H1 (cell line): ENCODE results near the gene ARHGEF12. TPM values are rescaled to one million over a fixed set of nuclear protein-coding genes. Genes with fewer than 3 reads are reported as not detected.

ENCODE experiments used
- CTCF ChIA-PET: fragments of 300-600 bp; sonication (Branson Sonifier 250); formaldehyde crosslinking; loops from one replicate; lab custom pipeline; 2021; ENCODE audit not compliant: partially characterized antibody; lab: Charles Lee
- POLR2A ChIA-PET: fragments of 300-600 bp; sonication (Branson Sonifier 250); formaldehyde crosslinking; loops from one replicate; lab custom pipeline; 2021; ENCODE audit warnings: inconsistent platforms; ENCODE audit not compliant: partially characterized antibody; lab: Charles Lee
- DNase-seq, 2 experiments: peaks; one replicate each; pipeline versions ENCODE4 v3.0.0 to v3.0.0-alpha.2; 2010 to 2022; ENCODE audit warnings: low spot score in 2 of 2, low read depth in 1 of 2, mixed read lengths in 1 of 2
- FAIRE-seq: peaks from 2 replicates; lab custom pipeline; 2011; peaks lifted over from hg19 to GRCh38; lab: Jason Lieb, UNC
- H2AFZ ChIP-seq: 2 replicates; pipeline ENCODE4 v1.8.1; 2012; ENCODE audit warnings: low read length, inconsistent platforms
- H2AK5ac ChIP-seq: 2 replicates; pipeline ENCODE4 v1.6.1; 2013; ENCODE audit warnings: low read depth, low read length
- H2BK120ac ChIP-seq: replicated peaks from 2 replicates; pipeline ENCODE3; 2013; ENCODE audit warnings: low read depth, low read length, inconsistent platforms
- H2BK12ac ChIP-seq: 2 replicates; pipeline ENCODE4 v1.6.1; 2013; ENCODE audit warnings: low read depth, low read length
- H2BK15ac ChIP-seq: 2 replicates; pipeline ENCODE4 v1.6.1; 2013; ENCODE audit warnings: low read length
- H2BK20ac ChIP-seq: 2 replicates; pipeline ENCODE4 v1.6.1; 2013; ENCODE audit warnings: low read length
- H2BK5ac ChIP-seq: 2 replicates; pipeline ENCODE4 v1.6.1; 2013; ENCODE audit warnings: low read depth, low read length
- H3K14ac ChIP-seq: 2 replicates; pipeline ENCODE4 v1.6.1; 2013; ENCODE audit warnings: inconsistent platforms; ENCODE audit not compliant: insufficient read length
- H3K18ac ChIP-seq: 2 replicates; pipeline ENCODE4 v1.6.1; 2013; ENCODE audit warnings: low read length; ENCODE audit errors: extremely low read depth
- H3K23ac ChIP-seq: 2 replicates; pipeline ENCODE4 v1.6.1; 2013; ENCODE audit warnings: inconsistent platforms; ENCODE audit not compliant: insufficient read length
- H3K23me2 ChIP-seq: 2 replicates; pipeline ENCODE4 v1.6.1; 2013; ENCODE audit warnings: low read depth, low read length
- H3K27ac ChIP-seq: 2 replicates; pipeline ENCODE4 v1.6.1; 2011; ENCODE audit warnings: low read depth, low read length, inconsistent platforms
- H3K27me3 ChIP-seq, 4 experiments: replicated peaks in 1 of 4; 1 replicate in 1 of 4; 2 replicates in 3 of 4; pipeline versions ENCODE4 v1.6.1 to v1.8.1; 2011 to 2013; ENCODE audit warnings: low read length in 3 of 4, mild to moderate bottlenecking in 3 of 4, inconsistent platforms in 2 of 4, mixed read lengths in 2 of 4, moderate library complexity in 1 of 4; ENCODE audit not compliant: control insufficient read depth in 3 of 4, insufficient read depth in 3 of 4; ENCODE audit errors: extremely low read depth in 1 of 4
- H3K36me3 ChIP-seq, 4 experiments: 2 replicates each; pipeline versions ENCODE4 v1.6.1 to v1.8.1; 2011 to 2013; ENCODE audit warnings: mild to moderate bottlenecking in 4 of 4, low read length in 3 of 4, moderate library complexity in 2 of 4, control low read depth in 1 of 4, inconsistent platforms in 1 of 4; ENCODE audit not compliant: insufficient read depth in 4 of 4, control insufficient read depth in 2 of 4
- H3K4ac ChIP-seq: replicated peaks from 2 replicates; pipeline ENCODE3; 2013; ENCODE audit warnings: low read length, low read depth, mixed read lengths, inconsistent platforms; ENCODE audit not compliant: insufficient read length
- H3K4me1 ChIP-seq, 4 experiments: replicated peaks in 1 of 4; 1 replicate in 1 of 4; 2 replicates in 3 of 4; pipeline versions ENCODE4 v1.6.1 to v1.8.1; 2011 to 2013; ENCODE audit warnings: low read length in 3 of 4, inconsistent platforms in 2 of 4, mixed read lengths in 1 of 4; ENCODE audit not compliant: insufficient read depth in 4 of 4, control insufficient read depth in 3 of 4
- H3K4me2 ChIP-seq, 2 experiments: 2 replicates each; pipeline versions ENCODE4 v1.6.1 to v1.8.1; 2011 to 2013; ENCODE audit warnings: low read depth in 2 of 2, low read length in 2 of 2, control low read depth in 1 of 2, inconsistent platforms in 1 of 2, mild to moderate bottlenecking in 1 of 2; ENCODE audit not compliant: insufficient read depth in 1 of 2
- H3K4me3 ChIP-seq, 4 experiments: fragments of 200-600, 300-600 bp in 1 of 4; sonication (generic), shearing (Covaris generic), sonication (Bioruptor Twin) in 1 of 4; 2 replicates each; pipeline versions ENCODE4 v1.5.1 to v1.8.1; 2011 to 2016; ENCODE audit warnings: low read length in 4 of 4, low read depth in 3 of 4, control low read depth in 2 of 4, inconsistent platforms in 2 of 4, mild to moderate bottlenecking in 2 of 4, mixed read lengths in 1 of 4, moderate library complexity in 1 of 4; ENCODE audit not compliant: insufficient read depth in 2 of 4; ENCODE audit errors: extremely low read depth in 1 of 4
- H3K56ac ChIP-seq: replicated peaks from 2 replicates; pipeline ENCODE3; 2013; ENCODE audit warnings: low read depth, mild to moderate bottlenecking, mixed read lengths, low read length, inconsistent platforms; ENCODE audit not compliant: insufficient read length
- H3K79me1 ChIP-seq: 2 replicates; pipeline ENCODE4 v1.6.1; 2013; ENCODE audit warnings: low read depth, low read length, control low read depth
- H3K79me2 ChIP-seq, 2 experiments: 2 replicates each; pipeline versions ENCODE4 v1.6.1 to v1.8.1; 2012 to 2013; ENCODE audit warnings: low read length in 2 of 2, mild to moderate bottlenecking in 2 of 2, inconsistent platforms in 1 of 2; ENCODE audit not compliant: insufficient read depth in 2 of 2, control insufficient read depth in 1 of 2
- H3K9ac ChIP-seq, 4 experiments: replicated peaks in 1 of 4; 1 replicate in 1 of 4; 2 replicates in 3 of 4; pipeline versions ENCODE4 v1.6.1 to v1.8.1; 2011 to 2013; ENCODE audit warnings: low read depth in 3 of 4, low read length in 3 of 4, control low read depth in 2 of 4, mild to moderate bottlenecking in 2 of 4, moderate library complexity in 2 of 4, inconsistent platforms in 1 of 4; ENCODE audit errors: extremely low read depth in 1 of 4
- H3K9me3 ChIP-seq, 2 experiments: 2 replicates each; pipeline versions ENCODE4 v1.6.1 to v1.8.1; 2012 to 2013; ENCODE audit warnings: mild to moderate bottlenecking in 2 of 2, moderate library complexity in 2 of 2, control low read depth in 1 of 2, inconsistent platforms in 1 of 2, low read depth in 1 of 2, low read length in 1 of 2, mixed read lengths in 1 of 2; ENCODE audit not compliant: insufficient read depth in 2 of 2
- H4K20me1 ChIP-seq, 2 experiments: replicated peaks in 1 of 2; 2 replicates each; pipeline versions ENCODE3 to v1.8.1; 2011 to 2013; ENCODE audit warnings: inconsistent platforms in 2 of 2, low read length in 2 of 2, mild to moderate bottlenecking in 1 of 2; ENCODE audit not compliant: insufficient read depth in 2 of 2, control insufficient read depth in 1 of 2
- H4K5ac ChIP-seq: 2 replicates; pipeline ENCODE4 v1.6.1; 2013; ENCODE audit warnings: low read length, low read depth, mixed read lengths, inconsistent platforms; ENCODE audit not compliant: insufficient read length
- H4K8ac ChIP-seq: 2 replicates; pipeline ENCODE4 v1.8.0; 2013; ENCODE audit warnings: mild to moderate bottlenecking, moderate library complexity, low read length, inconsistent platforms; ENCODE audit not compliant: insufficient read depth; ENCODE audit errors: extremely low read depth
- H4K91ac ChIP-seq: replicated peaks from 2 replicates; pipeline ENCODE3; 2013; ENCODE audit warnings: low read length, mixed read lengths, inconsistent platforms; ENCODE audit not compliant: insufficient read length
- ASH2L ChIP-seq: fragments of 200-600, 300-600 bp; sonication (generic); IDR thresholded peaks from one replicate; pipeline ENCODE4 v1.7.1; 2017; ENCODE audit warnings: low read length
- KDM4A ChIP-seq: IDR thresholded peaks from one replicate; pipeline ENCODE4 v1.7.1; 2012; ENCODE audit warnings: low read depth, mild to moderate bottlenecking, moderate library complexity, low read length, inconsistent platforms; ENCODE audit not compliant: severe bottlenecking
- WGBS, 2 experiments: shearing (Covaris generic) in 1 of 2; methylation state at CpG; one replicate each; pipeline versions ENCODE4 v1.1.6 to v1.1.7; 2013 to 2015; ENCODE audit warnings: low lambda C conversion rate in 2 of 2, mixed read lengths in 2 of 2, inconsistent platforms in 1 of 2, low coverage in 1 of 2, missing lambda C conversion rate in 1 of 2; ENCODE audit not compliant: insufficient replicate concordance in 2 of 2, insufficient coverage in 1 of 2, insufficient read length in 1 of 2; ENCODE audit errors: extremely low coverage in 1 of 2, missing lambda C conversion rate in 1 of 2; 5-methylcytosine and 5-hydroxymethylcytosine counted together
- polyA plus RNA-seq, 7 experiments: library from polyadenylated mRNA; depleted of rRNA in 3 of 7; stranded (reverse) in 5 of 7; unstranded in 2 of 7; fragments of >200 nt in 5 of 7; fragments of 200-250 nt in 2 of 7; gene quantifications; 1 replicate in 5 of 7; 2 replicates in 1 of 7; 4 replicates in 1 of 7; pipeline versions ENCODE4 v1.2.1 to v1.2.3, GENCODE V29; 2011 to 2013; ENCODE audit warnings: missing spikeins in 2 of 7, mixed read lengths in 2 of 7
- total RNA-seq: library from RNA; stranded (reverse); fragmentation: NEBNext Ultra II Directional; extraction: Animal tissue kit (Norgen Biotek cat#: 25700); gene quantifications from 2 replicates; pipeline ENCODE4 v1.2.1, GENCODE V29; 2021

The ARHGEF12 gene
- total and polyA plus RNA-seq, 2 of the 8 experiments (the other 6 are each of a cell fraction or from before 2014, with no cell fraction given), result 5.1 to 33.7 TPM

DNA sequence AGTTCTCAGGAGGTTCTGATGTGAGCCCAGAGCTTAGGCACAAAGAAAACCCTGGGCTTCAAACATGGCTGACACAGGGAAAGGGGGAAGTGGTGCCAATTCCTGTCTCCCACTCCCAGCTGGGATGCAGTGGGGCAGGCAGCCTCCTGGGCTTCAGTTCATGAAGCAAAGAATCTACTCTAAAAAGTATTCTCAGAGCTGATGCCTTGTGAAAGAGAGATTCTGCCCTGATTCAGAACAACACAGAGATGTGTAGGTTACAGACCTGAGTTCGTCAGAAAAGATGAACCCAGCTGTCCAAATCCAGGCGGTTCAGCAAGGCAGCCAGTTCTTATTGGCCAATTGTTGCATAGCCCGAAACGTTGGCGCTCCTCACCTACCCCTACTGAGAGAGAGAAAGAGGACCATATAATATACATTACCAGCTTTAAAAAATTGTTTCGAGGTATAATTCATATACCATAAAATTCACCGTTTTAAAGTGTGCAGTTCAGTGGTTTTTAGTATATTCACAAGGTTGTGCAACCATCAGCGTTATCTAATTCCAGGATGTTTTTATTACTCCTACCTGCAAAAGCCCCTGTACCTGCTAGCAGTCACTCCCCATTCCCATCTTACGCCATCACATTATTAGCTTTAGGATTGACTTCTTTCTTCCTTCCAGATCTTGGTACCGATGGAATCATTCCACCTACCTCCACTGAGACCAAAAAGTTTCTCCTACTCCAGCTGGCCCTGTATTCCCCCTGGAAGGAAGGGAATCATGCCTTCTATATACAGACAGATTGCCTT is 18.3 kb upstream of the ARHGEF12 start:
- Histone ChIP-seq H4K8ac (no peak overlapping the region), H2BK5ac (peak overlapping the region; percentile 57; the same call in 1 of the 2 replicates), H3K56ac (no peak overlapping the region), H3K9me3 (no peaks in the 10 kb centered on the region), H4K91ac (no peak overlapping the region), H3K27me3 (no peaks in the 10 kb centered on the region), H3K36me3 (no peaks in the 10 kb centered on the region), H3K18ac (peak overlapping the region; percentile 39; the same call in 1 of the 2 replicates), H3K4me2 (peak overlapping the region in 1 of 2 experiments; percentile 64; a peak in 1 of 4 replicates), H3K4me3 (no peak overlapping the region), H3K79me2 (no peaks in the 10 kb centered on the region), H2BK12ac (no peak overlapping the region), H3K14ac (no peak overlapping the region), H2AFZ (0 out of 2 replicates have a peak overlapping the region, but pooled peaks have one; percentile 59), H3K4ac (no peak overlapping the region), H3K79me1 (no peaks in the 10 kb centered on the region), H4K20me1 (no peaks in the 10 kb centered on the region), H3K23me2 (no peaks in the 10 kb centered on the region), H2BK120ac (no peak overlapping the region), H2AK5ac (no peak overlapping the region), H3K9ac (no peak overlapping the region), H2BK20ac (peak overlapping the region; percentile 66; the same call in 1 of the 2 replicates), H3K23ac (no peak overlapping the region), H3K4me1 (peaks cover 0 to 7% (median 6%) of the 10 kb centered on the region in 4 experiments), H2BK15ac (no peak overlapping the region), H3K27ac (no peak overlapping the region), H4K5ac (no peak overlapping the region)
- no peak for TF ChIP-seq ASH2L
- TF ChIP-seq KDM4A, result peak; percentile 11
- WGBS, 2 experiments, result 86% methylated on average over 10 of the region's 10 CpGs; no CpG with 5 or more reads in 1 of the 2 experiments
- ChIA-PET POLR2A (no interaction called here), CTCF (interaction anchor here (0.6 to 10.4 kb wide), 10 partner anchors 9 to 538 kb away, joined by 3 to 89 read pairs (median 4); no protein-coding TSS in a partner anchor)
- no peak for DNase-seq
- no peak for FAIRE-seq
